IMR-90 (cell line): ENCODE measurements around the gene UBE2S.
"Not testable (repeated sequence)": the region's sequence is repeated elsewhere in the genome, so short reads cannot be mapped to it uniquely, and the experiment has no call there.

ENCODE experiments used
- BHLHE40 ChIP-seq: fragments of 150-350 bp; IDR thresholded peaks from 2 replicates; pipeline ENCODE4 v1.6.1; 2016; ENCODE audit warnings: mild to moderate bottlenecking, low read depth, low read length
- CEBPB ChIP-seq: IDR thresholded peaks from 2 replicates; pipeline ENCODE4 v1.6.1; 2012; ENCODE audit warnings: low read depth, low read length, improper control_type of control experiment
- CHD1 ChIP-seq: IDR thresholded peaks from 2 replicates; pipeline ENCODE4 v1.6.1; 2012; ENCODE audit warnings: low read depth, low read length, improper control_type of control experiment
- CTCF ChIP-seq: conservative IDR thresholded peaks from 2 replicates; pipeline ENCODE4 v1.5.1; 2012; ENCODE audit warnings: mild to moderate bottlenecking, low read depth, low read length, improper control_type of control experiment
- FOS ChIP-seq: fragments of 150-350 bp; IDR thresholded peaks from 2 replicates; pipeline ENCODE4 v1.6.1; 2016; ENCODE audit warnings: low read depth, low read length
- MAFK ChIP-seq: IDR thresholded peaks from 2 replicates; pipeline ENCODE4 v1.6.1; 2012; ENCODE audit warnings: low read depth, low read length, improper control_type of control experiment
- MAZ ChIP-seq: IDR thresholded peaks from 2 replicates; pipeline ENCODE4 v1.6.1; 2012; ENCODE audit warnings: low read depth, mild to moderate bottlenecking, low read length, improper control_type of control experiment, moderate library complexity, borderline replicate concordance
- MXI1 ChIP-seq: IDR thresholded peaks from 2 replicates; pipeline ENCODE4 v1.6.1; 2012; ENCODE audit warnings: low read depth, mild to moderate bottlenecking, low read length, moderate library complexity, borderline replicate concordance
- NFE2L2 ChIP-seq: fragments of 150-350 bp; IDR thresholded peaks from 2 replicates; pipeline ENCODE4 v1.6.1; 2016; ENCODE audit warnings: low read depth, mild to moderate bottlenecking, low read length
- POLR2A ChIP-seq: IDR thresholded peaks from 2 replicates; pipeline ENCODE4 v1.6.1; 2012; ENCODE audit warnings: mild to moderate bottlenecking, low read depth, low read length
- RAD21 ChIP-seq: IDR thresholded peaks from 2 replicates; pipeline ENCODE4 v1.6.1; 2012; ENCODE audit warnings: low read length, improper control_type of control experiment
- SMC3 ChIP-seq: fragments of 150-350 bp; IDR thresholded peaks from 2 replicates; pipeline ENCODE4 v1.6.1; 2016; ENCODE audit warnings: low read depth, mild to moderate bottlenecking, antibody characterized with exemption, low read length, moderate library complexity
- USF2 ChIP-seq: fragments of 150-350 bp; IDR thresholded peaks from 2 replicates; pipeline ENCODE4 v1.6.1; 2017; ENCODE audit warnings: mild to moderate bottlenecking, antibody characterized with exemption, low read length, low read depth

- TF ChIP-seq POLR2A, RAD21, CTCF, NFE2L2, CEBPB, BHLHE40, MAFK, FOS, CHD1, MXI1, SMC3, USF2, MAZ: not testable (repeated sequence)
These were observed 13.7 kb upstream of the UBE2S start for GRCh38 chr19:55421281-55421680.
